ENCODE measurements around the gene C1QB. TPM values are rescaled to one million over a fixed set of nuclear protein-coding genes. Genes with fewer than 3 reads are reported as not detected.

Gene C1QB
- total RNA-seq, 1 donor from 2014 or later, result 707 TPM

GRCh38 chr1:22635436-22635835 lies 17.6 kb upstream of the C1QB start:
- ATAC-seq (no peak), DNase-seq (no peak)
- Histone ChIP-seq H3K27ac (no peak overlapping the region), H3K36me3 (no peaks in the 10 kb centered on the region), H3K27me3 (peaks cover 5% of the 10 kb centered on the region), H3K4me3 (no peak overlapping the region), H3K4me1 (no peaks in the 10 kb centered on the region), H3K9me3 (no peaks in the 10 kb centered on the region)
- intact Hi-C loops (cut with DNase I), result no loop called here
- TF ChIP-seq CTCF (IDR thresholded peaks at IDR 0.05), result no peak

- Histone ChIP-seq H3K27me3 (peaks cover 5% of the 10 kb centered on the region), H3K36me3 (no peaks in the 10 kb centered on the region), H3K9me3 (no peaks in the 10 kb centered on the region), H3K4me1 (no peaks in the 10 kb centered on the region), H3K27ac (peak within 1 kb of the TSS; percentile 47), H3K4me3 (peak within 1 kb of the TSS; percentile 41)
- ATAC-seq (peak; percentile 93), DNase-seq (peak; percentile 88)
- intact Hi-C loops (cut with DNase I), result no loop called here
- no peak for TF ChIP-seq CTCF (IDR thresholded peaks at IDR 0.05)
Observed at GRCh38 chr1:22636353-22636752, 16.7 kb upstream of the C1QB start, which contains the start of gene C1QA. Gene C1QA, plus strand, starts transcription at chr1:22636628. Its CDS starts 989 bp downstream, at chr1:22637617.

- H3K27ac ChIP-seq, result peak overlapping the region; percentile 47
- no peaks in the 10 kb centered on the region for H3K36me3 ChIP-seq
- DNase-seq (no peak), ATAC-seq (no peak)
- intact Hi-C loops (cut with DNase I), result no loop called here
- peak overlapping the region; percentile 41 for H3K4me3 ChIP-seq
- H3K9me3 ChIP-seq, result no peaks in the 10 kb centered on the region
- no peak for TF ChIP-seq CTCF (IDR thresholded peaks at IDR 0.05)
- peaks cover 5% of the 10 kb centered on the region for H3K27me3 ChIP-seq
- H3K4me1 ChIP-seq, result peaks cover 4% of the 10 kb centered on the region
Observed at GRCh38 chr1:22636927-22637326, 16.1 kb upstream of the C1QB start.

GRCh38 chr1:22637907-22638445 lies 15.1 kb upstream of the C1QB start:
- H3K4me3 ChIP-seq, result peak overlapping the region; percentile 41
- H3K4me1 ChIP-seq, result peaks cover 4% of the 10 kb centered on the region
- H3K27me3 ChIP-seq, result peaks cover 14% of the 10 kb centered on the region
- H3K9me3 ChIP-seq, result no peaks in the 10 kb centered on the region
- intact Hi-C loops (cut with DNase I), result no loop called here
- DNase-seq (no peak), ATAC-seq (no peak)
- H3K27ac ChIP-seq, result no peak overlapping the region
- no peak for TF ChIP-seq CTCF (IDR thresholded peaks at IDR 0.05)
- H3K36me3 ChIP-seq, result no peaks in the 10 kb centered on the region

GRCh38 chr1:22638476-22639234 lies 14.4 kb upstream of the C1QB start:
- Histone ChIP-seq H3K9me3 (no peaks in the 10 kb centered on the region), H3K27me3 (peaks cover 9% of the 10 kb centered on the region), H3K4me3 (peak overlapping the region; percentile 41), H3K27ac (no peak overlapping the region), H3K4me1 (peaks cover 4% of the 10 kb centered on the region), H3K36me3 (no peaks in the 10 kb centered on the region)
- TF ChIP-seq CTCF (IDR thresholded peaks at IDR 0.05), result no peak
- DNase-seq (peak; percentile 57), ATAC-seq (no peak)
- intact Hi-C loops (cut with DNase I), result no loop called here

Measured in upper lobe of right lung (tissue), 1 donor.